Measurements from ENCODE around the gene RBM39. TPM values are rescaled to one million over a fixed set of nuclear protein-coding genes. Genes with fewer than 3 reads are reported as not detected.

Gene RBM39
- total and polyA plus RNA-seq, 2 of the 13 experiments (the other 11 are each of a cell fraction or from before 2014, with no cell fraction given) = 788 to 920 TPM

GRCh38 chr20:35743693-35744491 lies 1.8 kb upstream of the RBM39 start (continued):
- TF ChIP-seq MLX (CRISPR knock-in tag; IDR thresholded peaks at IDR 0.05) = no peak
- no peak for TF ChIP-seq IKZF1 (IDR thresholded peaks at IDR 0.05)
- TF ChIP-seq BCL6 (CRISPR knock-in tag; IDR thresholded peaks at IDR 0.05) = peak; percentile 9; the same call in 1 of the 2 replicates
- TF ChIP-seq CEBPZ (IDR thresholded peaks at IDR 0.05; ENCODE audit: low read length) = no peak

DNA sequence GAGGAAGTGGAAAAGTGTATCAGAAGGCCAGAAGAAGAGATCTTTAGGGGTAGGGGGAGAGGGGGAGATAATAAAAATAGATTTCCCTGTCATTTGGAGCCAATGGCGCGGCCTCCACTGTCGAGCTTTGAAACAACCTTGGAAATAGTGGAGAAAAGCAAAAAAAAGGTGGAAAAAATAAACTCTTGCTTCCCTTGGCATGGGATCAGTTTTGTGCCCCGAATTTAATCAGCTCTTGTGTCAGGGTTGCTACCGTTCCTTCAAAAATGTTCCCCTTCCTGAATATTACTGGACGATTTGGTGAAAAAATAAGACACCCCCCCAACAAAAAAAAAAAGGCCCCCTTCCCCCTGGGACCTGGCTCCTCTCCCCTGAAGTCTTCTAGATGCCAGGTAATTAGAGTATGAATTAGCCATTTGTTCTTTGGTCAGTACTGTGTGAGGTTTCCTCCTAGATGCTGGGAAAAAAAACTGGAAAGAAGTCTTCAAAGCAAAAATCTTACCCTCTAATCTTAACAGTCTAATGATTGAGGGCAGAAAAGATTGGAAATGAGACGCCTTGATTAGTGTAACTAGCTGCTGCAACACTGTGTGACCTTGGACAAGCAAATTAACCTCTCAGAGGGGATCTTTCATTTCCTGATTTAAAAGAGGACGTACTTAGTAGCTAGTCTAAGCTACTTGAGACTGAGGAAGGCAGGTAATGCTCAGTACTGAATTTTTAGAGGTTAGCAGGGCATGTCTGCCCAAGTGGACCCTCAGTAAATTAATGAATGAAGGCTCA lies 872 bp upstream of the RBM39 start:
- intact Hi-C loops (cut with micrococcal nuclease; ENCODE audit: unreplicated experiment) = loop anchor here (1.0 to 5.0 kb wide), 4 partner anchors 29 to 142 kb away; partner anchors contain the start of genes NFS1, PHF20, ROMO1 and SPAG4
- H3K27ac ChIP-seq (ENCODE audit: extremely low read length, insufficient read depth, low read length) = peak overlapping the region; percentile 96
- H3K4me1 ChIP-seq (ENCODE audit: insufficient read depth, low read length) = peaks cover 42% of the 10 kb centered on the region
- peak overlapping the region; percentile 76 to 81 (median 77) for H3K4me3 ChIP-seq (replicated peaks in 1 of 3; ENCODE audit: insufficient read depth in 1 of 3, low read depth in 2 of 3, low read length in 3 of 3)
- TSS peak; percentile 98 for BruUV-seq (replicated peaks)
- H3K9me3 ChIP-seq (ENCODE audit: low read length) = no peaks in the 10 kb centered on the region
- peaks cover 37% of the 10 kb centered on the region for H4K20me1 ChIP-seq (ENCODE audit: insufficient read depth, low read length)
- DNase-seq (ENCODE audit: low spot score) (peak; percentile 69), ATAC-seq (no peak), FAIRE-seq (no peak)
- no peaks in the 10 kb centered on the region; a peak in 1 of 5 replicates for H3K27me3 ChIP-seq (ENCODE audit: control insufficient read depth in 1 of 2, insufficient read depth in 2 of 2, low read length in 2 of 2)
- H3K79me2 ChIP-seq (ENCODE audit: insufficient read depth, low read length) = peaks cover 52% of the 10 kb centered on the region
- H3K4me2 ChIP-seq (ENCODE audit: low read depth, low read length) = peak overlapping the region; percentile 89
- WGBS (ENCODE audit: low lambda C conversion rate) = under 1% methylated on average over 8 of the region's 8 CpGs
- peak overlapping the region; percentile 16 for H2AFZ ChIP-seq (ENCODE audit: low read length)
- in situ Hi-C loops (cut with HindIII; ENCODE audit: extremely low pct_ligation_motif_present, low pct_unique_long_range_greater_than_20kb) = loop anchor here (5.0 kb wide), 1 partner anchor 139 kb away; no protein-coding TSS in a partner anchor
- H3K36me3 ChIP-seq (replicated peaks in 1 of 2; ENCODE audit: control insufficient read depth in 1 of 2, insufficient read depth in 2 of 2, low read length in 2 of 2) = peaks cover 10 to 27% of the 10 kb centered on the region in 2 experiments
- POLR2A ChIA-PET = interaction anchor here (0.5 to 8.6 kb wide), 82 partner anchors 9 to 1932 kb away, joined by 3 to 461 read pairs (median 5); partner anchors contain the start of genes CEP250, CHMP4B, CPNE1 and EIF6
- H3K9ac ChIP-seq (ENCODE audit: insufficient read depth, low read depth, low read length) = peak overlapping the region; percentile 99
- CTCF ChIA-PET (ENCODE audit: low intra/inter-chr PET ratio, low total read pairs) = no interaction called here
- TF ChIP-seq SNRNP70 (IDR thresholded peaks at IDR 0.05; ENCODE audit: low read depth, low read length) = no peak
- peak; percentile 4; the same call in 1 of the 2 replicates for TF ChIP-seq GLI4 (CRISPR knock-in tag; IDR thresholded peaks at IDR 0.05; ENCODE audit: borderline replicate concordance)
- no peak for TF ChIP-seq CCDC6 (CRISPR knock-in tag; IDR thresholded peaks at IDR 0.05)
- 0 out of 2 replicates have a peak, but pooled peaks have one; percentile 22 for TF ChIP-seq SOX5 (CRISPR knock-in tag; IDR thresholded peaks at IDR 0.05; ENCODE audit: borderline replicate concordance)
- TF ChIP-seq NFATC3 (CRISPR knock-in tag; IDR thresholded peaks at IDR 0.05) = 0 out of 2 replicates have a peak, but pooled peaks have one; percentile 89
- peak; percentile 88; the same call in 1 of the 2 replicates for TF ChIP-seq ZNF34 (CRISPR knock-in tag; IDR thresholded peaks at IDR 0.05; ENCODE audit: borderline replicate concordance)
- TF ChIP-seq REXO4 (CRISPR knock-in tag; IDR thresholded peaks at IDR 0.05; ENCODE audit: borderline replicate concordance) = no peak
- TF ChIP-seq CBX5 (CRISPR knock-in tag; IDR thresholded peaks at IDR 0.05; ENCODE audit: borderline replicate concordance) = no peak
- no peak for TF ChIP-seq FOXP1 (IDR thresholded peaks at IDR 0.05)
- TF ChIP-seq FOXP1 (CRISPR knock-in tag; IDR thresholded peaks at IDR 0.05) = no peak
- TF ChIP-seq ZNF790 (CRISPR knock-in tag; IDR thresholded peaks at IDR 0.05; ENCODE audit: borderline replicate concordance) = peak; percentile 7
- peak; percentile 29; the same call in 1 of the 2 replicates for TF ChIP-seq ZNF12 (CRISPR knock-in tag; IDR thresholded peaks at IDR 0.05)
